ENCODE measurements around the gene MGAT1. TPM values are rescaled to one million over a fixed set of nuclear protein-coding genes. Genes with fewer than 3 reads are reported as not detected.

The MGAT1 gene
- polyA plus RNA-seq, 2 of the 4 experiments (the other 2 are of a cell fraction), result 53.0 to 61.8 TPM

- H3K9me3 ChIP-seq, result no peaks in the 10 kb centered on the region
- ChIA-PET CTCF (interaction anchor here (0.6 kb wide), 1 partner anchor 13 kb away, joined by 4 read pairs; no protein-coding TSS in a partner anchor), POLR2A (interaction anchor here (1.0 to 1.3 kb wide), 2 partner anchors 8 to 17 kb away, joined by 3 read pairs; no protein-coding TSS in a partner anchor)
- 66% methylated on average over 6 of the region's 6 CpGs for WGBS (ENCODE audit: missing lambda C conversion rate)
- TF ChIP-seq ZFP36 (IDR thresholded peaks at IDR 0.05; ENCODE audit: borderline replicate concordance, partially characterized antibody), result peak; percentile 51
- TF ChIP-seq FOSL2 (IDR thresholded peaks at IDR 0.05), result no peak
- TF ChIP-seq FOSL2 (CRISPR knock-in tag; IDR thresholded peaks at IDR 0.05), result no peak
- TF ChIP-seq KDM1A (IDR thresholded peaks at IDR 0.05; ENCODE audit: low read depth), result 0 out of 2 replicates have a peak, but pooled peaks have one; percentile 31
- TF ChIP-seq ELK1 (IDR thresholded peaks at IDR 0.05; ENCODE audit: low read depth, low read length), result no peak
- TF ChIP-seq MAFK (IDR thresholded peaks at IDR 0.05; ENCODE audit: partially characterized antibody), result no peak
- no peak overlapping the region for H3K4me2 ChIP-seq
- no peak overlapping the region for H3K4me3 ChIP-seq
- H3K27ac ChIP-seq, result no peak overlapping the region
- no peak for ATAC-seq
- DNase-seq (ENCODE audit: low read depth in 1 of 2, low spot score in 1 of 2), result no peak
- no peak for FAIRE-seq
- H3K4me1 ChIP-seq, result no peaks in the 10 kb centered on the region
These were observed 16.2 kb upstream of the MGAT1 start for GRCh38 chr5:180818677-180819341.

GRCh38 chr5:180817893-180818674 lies 15.5 kb upstream of the MGAT1 start:
- no peak overlapping the region for H3K4me3 ChIP-seq
- ChIA-PET CTCF (interaction anchor here (0.6 to 1.3 kb wide), 4 partner anchors 13 to 51 kb away, joined by 3 to 5 read pairs (median 4); no protein-coding TSS in a partner anchor), POLR2A (interaction anchor here (1.0 to 1.3 kb wide), 2 partner anchors 8 to 16 kb away, joined by 3 read pairs; no protein-coding TSS in a partner anchor)
- no peak overlapping the region for H3K4me2 ChIP-seq
- ATAC-seq, result no peak
- WGBS (ENCODE audit: missing lambda C conversion rate), result 70% methylated on average over 13 of the region's 13 CpGs
- TF ChIP-seq NFE2L2 (conservative IDR thresholded peaks at IDR 0.05; ENCODE audit: low read length) (no peak), POLR2AphosphoS2 (conservative IDR thresholded peaks at IDR 0.05; ENCODE audit: low read length) (no peak), ELK1 (IDR thresholded peaks at IDR 0.05; ENCODE audit: low read depth, low read length) (no peak), NPAS2 (CRISPR knock-in tag; IDR thresholded peaks at IDR 0.05; ENCODE audit: borderline replicate concordance) (no peak), SREBF2 (IDR thresholded peaks at IDR 0.05) (no peak), BCL3 (IDR thresholded peaks at IDR 0.05) (no peak), EHF (CRISPR knock-in tag; IDR thresholded peaks at IDR 0.05) (no peak), MYC (IDR thresholded peaks at IDR 0.05; ENCODE audit: borderline replicate concordance, low read length) (no peak), MAX (IDR thresholded peaks at IDR 0.05) (no peak), RAD21 (conservative IDR thresholded peaks at IDR 0.05 in 1 of 2, IDR thresholded peaks at IDR 0.05 in 1 of 2) (no peak), FOXS1 (CRISPR knock-in tag; IDR thresholded peaks at IDR 0.05) (no peak), HOXB13 (CRISPR knock-in tag; IDR thresholded peaks at IDR 0.05; ENCODE audit: low read depth) (no peak), ATOH8 (CRISPR knock-in tag; IDR thresholded peaks at IDR 0.05; ENCODE audit: low read depth) (no peak)
- H3K4me1 ChIP-seq, result no peaks in the 10 kb centered on the region
- no peaks in the 10 kb centered on the region for H3K9me3 ChIP-seq
- no peak for DNase-seq (ENCODE audit: low read depth in 1 of 2, low spot score in 1 of 2)
- H3K27ac ChIP-seq, result no peak overlapping the region
- FAIRE-seq, result no peak

Data from A549 (cell line).